GM10248 (cell line): ENCODE data around the gene NDN.
"Not testable (repeated sequence)": the region's sequence is repeated elsewhere in the genome, so short reads cannot be mapped to it uniquely, and the experiment has no call there.

Experiments
- CTCF ChIA-PET: fragments of 300-600 bp; sonication (Branson Sonifier 250); formaldehyde crosslinking; extraction: SDS; loops from one replicate; lab custom pipeline; 2021; ENCODE audit warnings: antibody characterized with exemption; lab: Yijun Ruan, JAX
- POLR2A ChIA-PET: fragments of 350-650 bp; sonication (Branson Sonifier 250); formaldehyde crosslinking; extraction: SDS; loops from one replicate; lab custom pipeline; 2020; ENCODE audit warnings: antibody characterized with exemption; lab: Yijun Ruan, JAX
- DNase-seq: peaks from one replicate; pipeline ENCODE4 v3.0.0; 2012; ENCODE audit errors: extremely low spot score
- CTCF ChIP-seq: IDR thresholded peaks from 2 replicates; pipeline ENCODE4 v1.5.1; 2012; ENCODE audit warnings: mild to moderate bottlenecking, low read depth; ENCODE audit errors: extremely low read depth, missing control alignments, control extremely low read depth

Gene NDN

GRCh38 chr15:23687143-23687470 is at the start of gene NDN:
Gene NDN, minus strand, starts transcription at chr15:23687305. Its CDS starts 88 bp downstream, at chr15:23687217.
- ChIA-PET POLR2A (no interaction called here), CTCF (no interaction called here)
- no peak for TF ChIP-seq CTCF
- DNase-seq, result no peak

- no peak for DNase-seq
- ChIA-PET CTCF (no interaction called here), POLR2A (no interaction called here)
- TF ChIP-seq CTCF, result no peak
Observed at GRCh38 chr15:23736033-23736673, 49.0 kb upstream of the NDN start.

- POLR2A ChIA-PET, result no interaction called here
- CTCF ChIA-PET, result no interaction called here
- TF ChIP-seq CTCF, result no peak
- no peak for DNase-seq
Observed at GRCh38 chr15:23734862-23735261, 47.8 kb upstream of the NDN start.

- POLR2A ChIA-PET, DNase-seq, CTCF ChIA-PET: not testable (repeated sequence)
Observed at GRCh38 chr15:23713874-23714656, 27.0 kb upstream of the NDN start.

GRCh38 chr15:23708332-23708731 is 21.2 kb upstream of the NDN start:
- no peak for TF ChIP-seq CTCF
- ChIA-PET POLR2A (no interaction called here), CTCF (interaction anchor here (1.7 kb wide), 1 partner anchor 11 kb away, joined by 5 read pairs; no protein-coding TSS in a partner anchor)
- no peak for DNase-seq

GRCh38 chr15:23695282-23695681 is 8.2 kb upstream of the NDN start:
- POLR2A ChIA-PET, result no interaction called here
- no peak for TF ChIP-seq CTCF
- no peak for DNase-seq
- CTCF ChIA-PET, result no interaction called here

- POLR2A ChIA-PET, result no interaction called here
- DNase-seq, result no peak
- CTCF ChIA-PET, result no interaction called here
- TF ChIP-seq CTCF, result no peak
Observed at GRCh38 chr15:23694592-23694991, 7.5 kb upstream of the NDN start.
